ENCODE data around the gene ZMYM5. TPM values are rescaled to one million over a fixed set of nuclear protein-coding genes. Genes with fewer than 3 reads are reported as not detected.
"Not testable (repeated sequence)": the region's sequence is repeated elsewhere in the genome, so short reads cannot be mapped to it uniquely, and the experiment has no call there.

Gene ZMYM5
- total RNA-seq, 4 donors from 2014 or later: 7.8 to 13.8 (median 10.2) TPM

- Histone ChIP-seq H3K27ac (peak within 1 kb of the TSS; percentile 89 to 98 (median 94)), H3K4me3 (peak within 1 kb of the TSS; percentile 81 to 99 (median 92))
- intact Hi-C loops (cut with DNase I; ENCODE audit: low total_unique reads): loop anchor here (1.0 kb wide), 3 partner anchors 80 to 177 kb away; partner anchors contain the start of genes MPHOSPH8 and ZMYM5
- H3K27me3 ChIP-seq; H3K36me3 ChIP-seq; H3K4me1 ChIP-seq; H3K9me3 ChIP-seq; in situ Hi-C loops (cut with MboI; ENCODE audit: low sequenced_read_pairs in 4 of 4): not testable (repeated sequence)
- ATAC-seq (peak; percentile 97), DNase-seq (peak; percentile 91 to 93)
- peak; percentile 84 to 97 for TF ChIP-seq POLR2A (IDR thresholded peaks at IDR 0.05)
These were observed 80.4 kb downstream of the ZMYM5 start, which contains the start of gene PSPC1 for GRCh38 chr13:19782727-19783682. PSPC1 (minus strand) TSS chr13:19782945; CDS start chr13:19782757, 188 bp downstream.

- no peaks in the 10 kb centered on the region for H3K9me3 ChIP-seq
- peak overlapping the region; percentile 89 to 98 (median 94) for H3K27ac ChIP-seq
- H3K4me1 ChIP-seq: peaks cover 3 to 9% of the 10 kb centered on the region in 2 donors
- peak overlapping the region; percentile 81 to 99 (median 92) for H3K4me3 ChIP-seq
- in situ Hi-C loops (cut with MboI; ENCODE audit: low sequenced_read_pairs in 4 of 4) (no loop called here), intact Hi-C loops (cut with DNase I; ENCODE audit: low total_unique reads) (loop anchor here (1.0 kb wide), 2 partner anchors 81 to 178 kb away; partner anchors contain the start of gene ZMYM5)
- peak; percentile 73 to 81 for ATAC-seq
- TF ChIP-seq CTCF (IDR thresholded peaks at IDR 0.05 in 4 of 5, conservative IDR thresholded peaks at IDR 0.05 in 1 of 5): no peak
- no peak for TF ChIP-seq POLR2A (IDR thresholded peaks at IDR 0.05)
- DNase-seq: peak; percentile 15 to 47
- H3K36me3 ChIP-seq: no peaks in the 10 kb centered on the region
- H3K27me3 ChIP-seq: no peaks in the 10 kb centered on the region
These were observed 81.3 kb downstream of the ZMYM5 start for GRCh38 chr13:19782049-19782726.

- peak overlapping the region; percentile 81 to 99 (median 92) for H3K4me3 ChIP-seq
- H3K4me1 ChIP-seq: peaks cover 3 to 9% of the 10 kb centered on the region in 2 donors
- H3K9me3 ChIP-seq: no peaks in the 10 kb centered on the region
- ATAC-seq (no peak), DNase-seq (no peak)
- intact Hi-C loops (cut with DNase I; ENCODE audit: low total_unique reads) (no loop called here), in situ Hi-C loops (cut with MboI; ENCODE audit: low sequenced_read_pairs in 4 of 4) (no loop called here)
- H3K27ac ChIP-seq: peak overlapping the region; percentile 89 to 98 (median 94)
- no peak for TF ChIP-seq POLR2A (IDR thresholded peaks at IDR 0.05)
- TF ChIP-seq CTCF (IDR thresholded peaks at IDR 0.05 in 4 of 5, conservative IDR thresholded peaks at IDR 0.05 in 1 of 5): no peak
- H3K27me3 ChIP-seq: no peaks in the 10 kb centered on the region
- H3K36me3 ChIP-seq: no peaks in the 10 kb centered on the region
These were observed 81.9 kb downstream of the ZMYM5 start for GRCh38 chr13:19781526-19781925.

GRCh38 chr13:19780753-19781418, 82.6 kb downstream of the ZMYM5 start:
- H3K4me1 ChIP-seq: peaks cover 3 to 12% of the 10 kb centered on the region in 2 donors
- H3K27ac ChIP-seq: peak overlapping the region in 2 of 4 donors; percentile 22 to 27
- DNase-seq; H3K36me3 ChIP-seq; H3K9me3 ChIP-seq; in situ Hi-C loops (cut with MboI; ENCODE audit: low sequenced_read_pairs in 4 of 4); ATAC-seq; H3K27me3 ChIP-seq; intact Hi-C loops (cut with DNase I; ENCODE audit: low total_unique reads): not testable (repeated sequence)
- peak overlapping the region; percentile 81 to 99 (median 92) for H3K4me3 ChIP-seq

Other genes with a start within 250 kb of the ZMYM5 start
- 10 to 100 TPM in 3 of 4 donors, 1 to 10 TPM in 1; 8.0 to 15.5 (median 13.4) TPM for gene MPHOSPH8, start 230.0 kb downstream of the ZMYM5 start, total RNA-seq
- 10 to 100 TPM; 41.6 to 53.8 (median 44.1) TPM for gene PSPC1, start 80.7 kb downstream of the ZMYM5 start, total RNA-seq
- gene ZMYM2, start 95.1 kb upstream of the ZMYM5 start, total RNA-seq: 10 to 100 TPM; 35.3 to 58.4 (median 47.1) TPM

All from gastrocnemius medialis (tissue), 4 donors.